Naive thymus-derived CD4-positive, alpha-beta T cell (primary cell): ENCODE results near the gene MAG. TPM values are rescaled to one million over a fixed set of nuclear protein-coding genes. Genes with fewer than 3 reads are reported as not detected.

Experiments used
- microRNA-seq: library from miRNA; unstranded; fragments of <30 nt; microRNA quantifications from one replicate; pipeline ENCODE4 v1.2.0, GENCODE V29; 2022; ENCODE audit warnings: borderline microRNAs expressed
- polyA plus RNA-seq, 2 donors: library from polyadenylated mRNA; unstranded; fragments of 300-500 nt; fragmentation: Illumina TruSeq; gene quantifications; one replicate each; pipeline ENCODE4 v1.2.3, GENCODE V29; 2021
- total RNA-seq, 6 experiments: library from RNA in 5 of 6; stranded (reverse) in 5 of 6; gene quantifications; 1 replicate in 5 of 6; 2 replicates in 1 of 6; pipeline ENCODE4 v1.2.3 and lab custom pipeline; 2021 to 2026

MAG gene
- total and polyA plus RNA-seq, 7 experiments from 2014 or later = 0.29 to 0.31 TPM; not detected in 5

Small RNAs within 50 kb of the gene (microRNA-seq; reads per million reads assigned to microRNA genes)
- not detected for gene MIR5196

Other genes starting within 250 kb of the MAG start
- gene FXYD3, start 176.3 kb upstream of the MAG start, total RNA-seq = not detected
- not detected for gene FXYD3, start 176.3 kb upstream of the MAG start, polyA plus RNA-seq
- gene LGI4, start 157.1 kb upstream of the MAG start, total RNA-seq = 1 to 10 TPM in 1 of 5 experiments, under 1 TPM in 4; 0.19 to 1.6 (median 0.51) TPM
- gene LGI4, start 157.1 kb upstream of the MAG start, polyA plus RNA-seq = not detected
- gene FXYD1, start 153.3 kb upstream of the MAG start, total RNA-seq = 1 to 10 TPM in 1 of 5 experiments, under 1 TPM in 2, not detected in 2; 0.46 to 1.2 (median 0.78) TPM
- gene FXYD1, start 153.3 kb upstream of the MAG start, polyA plus RNA-seq = under 1 TPM in 1 of 2 donors, not detected in 1; 0.91 TPM
- gene FXYD7, start 148.9 kb upstream of the MAG start, total RNA-seq = 10 to 100 TPM in 1 of 5 experiments, 1 to 10 TPM in 4; 1.8 to 13.2 (median 3.5) TPM
- gene FXYD7, start 148.9 kb upstream of the MAG start, polyA plus RNA-seq = 1 to 10 TPM; 2.1 to 2.6 TPM
- gene FXYD5, start 137.4 kb upstream of the MAG start, total RNA-seq = 100 to 1,000 TPM; 362 to 458 (median 387) TPM
- 100 to 1,000 TPM; 464 to 575 TPM for gene FXYD5, start 137.4 kb upstream of the MAG start, polyA plus RNA-seq
- not detected for gene FAM187B, start 63.4 kb upstream of the MAG start, total RNA-seq
- gene FAM187B, start 63.4 kb upstream of the MAG start, polyA plus RNA-seq = not detected
- 10 to 100 TPM in 4 of 5 experiments, 1 to 10 TPM in 1; 4.6 to 59.3 (median 25.1) TPM for gene LSR, start 43.2 kb upstream of the MAG start, total RNA-seq
- gene LSR, start 43.2 kb upstream of the MAG start, polyA plus RNA-seq = 10 to 100 TPM; 23.4 to 39.1 TPM
- 100 to 1,000 TPM; 145 to 256 (median 225) TPM for gene USF2, start 23.2 kb upstream of the MAG start, total RNA-seq
- gene USF2, start 23.2 kb upstream of the MAG start, polyA plus RNA-seq = 1 to 10 TPM; 6.8 to 7.0 TPM
- gene HAMP, start 9.6 kb upstream of the MAG start, total RNA-seq = 1 to 10 TPM in 2 of 5 experiments, under 1 TPM in 3; 0.44 to 2.5 (median 0.66) TPM
- not detected for gene HAMP, start 9.6 kb upstream of the MAG start, polyA plus RNA-seq
- gene CD22, start 37.0 kb downstream of the MAG start, total RNA-seq = 10 to 100 TPM in 1 of 5 experiments, 1 to 10 TPM in 4; 1.5 to 23.9 (median 1.9) TPM
- 1 to 10 TPM in 1 of 2 donors, under 1 TPM in 1; 0.70 to 1.1 TPM for gene CD22, start 37.0 kb downstream of the MAG start, polyA plus RNA-seq
- gene FFAR1, start 55.7 kb downstream of the MAG start, total RNA-seq = 1 to 10 TPM in 1 of 5 experiments, under 1 TPM in 2, not detected in 2; 0.10 to 1.3 (median 0.24) TPM
- gene FFAR1, start 55.7 kb downstream of the MAG start, polyA plus RNA-seq = not detected
- gene FFAR3, start 66.3 kb downstream of the MAG start, total RNA-seq = under 1 TPM in 3 of 5 experiments, not detected in 2; 0.31 to 0.91 (median 0.72) TPM
- gene FFAR3, start 66.3 kb downstream of the MAG start, polyA plus RNA-seq = not detected
- gene GPR42, start 78.9 kb downstream of the MAG start, total RNA-seq = under 1 TPM in 1 of 5 experiments, not detected in 4; 0.24 TPM
- gene GPR42, start 78.9 kb downstream of the MAG start, polyA plus RNA-seq = not detected
- 1 to 10 TPM in 2 of 5 experiments, not detected in 3; 2.2 to 7.1 TPM for gene FFAR2, start 156.1 kb downstream of the MAG start, total RNA-seq
- not detected for gene FFAR2, start 156.1 kb downstream of the MAG start, polyA plus RNA-seq
- not detected for gene KRTDAP, start 198.3 kb downstream of the MAG start, total RNA-seq
- not detected for gene KRTDAP, start 198.3 kb downstream of the MAG start, polyA plus RNA-seq
- under 1 TPM in 2 of 5 experiments, not detected in 3; 0.54 to 0.76 TPM for gene DMKN, start 221.5 kb downstream of the MAG start, total RNA-seq
- not detected for gene DMKN, start 221.5 kb downstream of the MAG start, polyA plus RNA-seq
- gene SBSN, start 236.2 kb downstream of the MAG start, total RNA-seq = not detected
- gene SBSN, start 236.2 kb downstream of the MAG start, polyA plus RNA-seq = not detected
- gene GAPDHS, start 241.3 kb downstream of the MAG start, total RNA-seq = not detected
- gene GAPDHS, start 241.3 kb downstream of the MAG start, polyA plus RNA-seq = not detected